ENCODE results near the gene RPL32.
"Not testable (repeated sequence)": the region's sequence is repeated elsewhere in the genome, so short reads cannot be mapped to it uniquely, and the experiment has no call there.

RPL32 gene

GRCh38 chr3:12841149-12841969 is at the start of gene RPL32:
Gene RPL32 (minus strand): TSS chr3:12841565. CDS start chr3:12840237, 1,328 bp downstream.
- DNase-seq (ENCODE audit: low read depth in 2 of 2) = peak; percentile 60 to 68

- no peak for DNase-seq (ENCODE audit: low read depth in 2 of 2)
These were observed 49.4 kb upstream of the RPL32 start for GRCh38 chr3:12890610-12891390.

- DNase-seq (ENCODE audit: low read depth in 2 of 2) = no peak
These were observed 45.4 kb upstream of the RPL32 start for GRCh38 chr3:12886736-12887135.

- DNase-seq (ENCODE audit: low read depth in 2 of 2) = no peak
These were observed 44.8 kb upstream of the RPL32 start for GRCh38 chr3:12886106-12886679.

DNA sequence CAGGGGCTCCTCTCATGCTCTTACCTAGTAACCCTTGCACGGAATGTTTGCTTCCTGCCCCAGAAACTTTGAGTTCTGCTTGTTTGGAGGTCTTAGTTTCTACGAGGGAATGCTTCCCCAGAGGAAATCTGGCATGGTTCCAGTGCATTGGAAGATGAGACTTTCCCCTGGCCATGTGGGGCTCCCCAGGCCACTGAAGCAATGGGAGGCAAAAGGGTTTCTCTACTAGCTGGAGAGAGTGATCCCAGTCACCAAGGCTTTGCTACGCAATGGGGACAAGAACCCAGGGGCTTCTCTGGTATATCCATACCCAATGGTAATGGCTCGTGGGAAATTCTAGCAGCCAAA is 44.2 kb upstream of the RPL32 start:
- no peak for DNase-seq (ENCODE audit: low read depth in 2 of 2)

- no peak for DNase-seq (ENCODE audit: low read depth in 2 of 2)
These were observed 43.6 kb upstream of the RPL32 start for GRCh38 chr3:12884790-12885582.

GRCh38 chr3:12884186-12884680 is 42.9 kb upstream of the RPL32 start:
- DNase-seq (ENCODE audit: low read depth in 2 of 2) = no peak

GRCh38 chr3:12882336-12883310 is 41.3 kb upstream of the RPL32 start:
- no peak for DNase-seq (ENCODE audit: low read depth in 2 of 2)

DNA sequence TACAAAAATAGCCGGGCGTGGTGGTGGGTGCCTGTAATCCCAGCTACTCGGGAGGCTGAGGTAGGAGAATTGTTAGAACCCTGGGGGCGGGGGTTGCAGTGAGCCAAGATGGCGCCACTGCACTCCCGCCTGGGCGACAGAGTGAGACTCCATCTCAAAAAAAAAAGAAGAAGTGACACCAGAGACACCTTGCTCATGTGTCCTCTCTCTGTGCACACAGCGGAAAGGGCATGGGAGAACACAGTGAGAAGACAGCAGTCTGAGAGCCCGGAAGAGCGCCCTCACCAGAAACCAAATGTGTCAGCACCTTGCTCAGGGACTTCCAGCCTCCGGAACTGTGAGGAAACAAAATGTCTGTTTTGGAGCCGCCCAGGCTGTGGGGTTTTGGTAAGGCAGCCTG is 40.5 kb upstream of the RPL32 start:
- DNase-seq (ENCODE audit: low read depth in 2 of 2) = not testable (repeated sequence)

DNA sequence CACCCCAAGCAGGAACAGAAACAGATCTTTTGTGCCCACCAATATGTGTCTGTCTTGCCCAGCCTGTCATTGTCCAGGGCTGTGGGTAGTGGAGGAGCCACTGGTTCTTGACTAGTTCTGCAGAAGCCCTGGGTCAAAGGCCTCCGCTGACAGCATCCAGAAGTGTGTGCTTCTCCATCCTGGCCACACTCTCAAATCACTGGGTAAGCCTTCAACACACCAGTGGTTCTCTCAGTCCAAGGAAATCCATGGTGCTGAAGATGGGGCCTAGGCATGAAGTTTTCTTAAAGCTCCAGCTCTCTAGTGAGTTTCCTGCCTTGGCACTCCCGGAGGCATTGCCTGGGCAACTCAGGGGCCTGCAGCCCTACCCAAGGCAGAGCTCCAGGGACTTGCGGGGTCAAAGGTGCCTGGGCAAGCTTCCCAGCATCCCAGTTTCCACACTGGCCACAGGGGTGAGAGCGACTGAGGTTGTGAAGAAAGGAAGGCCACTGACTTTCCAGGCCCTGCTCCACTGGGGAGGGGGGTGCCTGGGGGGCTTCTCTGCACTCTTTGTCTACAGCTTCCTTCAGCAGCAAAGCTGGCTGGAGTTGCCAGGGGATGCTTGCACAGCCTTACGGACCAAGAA is 37.9 kb upstream of the RPL32 start:
- DNase-seq (ENCODE audit: low read depth in 2 of 2) = no peak

DNA sequence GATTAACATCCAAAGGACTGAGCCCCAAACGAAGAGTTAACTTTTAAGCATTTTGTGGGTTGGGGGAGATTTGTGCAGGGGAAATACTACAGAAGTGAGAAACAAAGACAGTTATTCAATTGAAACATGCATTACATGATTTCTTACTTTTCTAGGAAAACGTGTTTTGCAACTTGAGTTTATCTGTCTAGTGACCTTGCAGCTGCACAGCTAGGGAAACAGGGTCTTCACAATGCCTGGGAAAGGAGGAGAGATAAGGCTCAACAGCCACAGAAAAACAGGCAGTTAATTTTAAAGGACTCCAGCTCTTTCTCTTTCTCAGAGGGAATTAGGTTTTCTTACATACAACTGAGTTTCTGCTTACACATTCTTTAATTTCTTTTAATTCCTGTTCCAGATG is 37.4 kb upstream of the RPL32 start:
- not testable (repeated sequence) for DNase-seq (ENCODE audit: low read depth in 2 of 2)

- DNase-seq (ENCODE audit: low read depth in 2 of 2) = no peak
These were observed 36.8 kb upstream of the RPL32 start for GRCh38 chr3:12878141-12878574.

GRCh38 chr3:12877040-12877439 is 35.7 kb upstream of the RPL32 start:
- DNase-seq (ENCODE audit: low read depth in 2 of 2) = no peak

DNA sequence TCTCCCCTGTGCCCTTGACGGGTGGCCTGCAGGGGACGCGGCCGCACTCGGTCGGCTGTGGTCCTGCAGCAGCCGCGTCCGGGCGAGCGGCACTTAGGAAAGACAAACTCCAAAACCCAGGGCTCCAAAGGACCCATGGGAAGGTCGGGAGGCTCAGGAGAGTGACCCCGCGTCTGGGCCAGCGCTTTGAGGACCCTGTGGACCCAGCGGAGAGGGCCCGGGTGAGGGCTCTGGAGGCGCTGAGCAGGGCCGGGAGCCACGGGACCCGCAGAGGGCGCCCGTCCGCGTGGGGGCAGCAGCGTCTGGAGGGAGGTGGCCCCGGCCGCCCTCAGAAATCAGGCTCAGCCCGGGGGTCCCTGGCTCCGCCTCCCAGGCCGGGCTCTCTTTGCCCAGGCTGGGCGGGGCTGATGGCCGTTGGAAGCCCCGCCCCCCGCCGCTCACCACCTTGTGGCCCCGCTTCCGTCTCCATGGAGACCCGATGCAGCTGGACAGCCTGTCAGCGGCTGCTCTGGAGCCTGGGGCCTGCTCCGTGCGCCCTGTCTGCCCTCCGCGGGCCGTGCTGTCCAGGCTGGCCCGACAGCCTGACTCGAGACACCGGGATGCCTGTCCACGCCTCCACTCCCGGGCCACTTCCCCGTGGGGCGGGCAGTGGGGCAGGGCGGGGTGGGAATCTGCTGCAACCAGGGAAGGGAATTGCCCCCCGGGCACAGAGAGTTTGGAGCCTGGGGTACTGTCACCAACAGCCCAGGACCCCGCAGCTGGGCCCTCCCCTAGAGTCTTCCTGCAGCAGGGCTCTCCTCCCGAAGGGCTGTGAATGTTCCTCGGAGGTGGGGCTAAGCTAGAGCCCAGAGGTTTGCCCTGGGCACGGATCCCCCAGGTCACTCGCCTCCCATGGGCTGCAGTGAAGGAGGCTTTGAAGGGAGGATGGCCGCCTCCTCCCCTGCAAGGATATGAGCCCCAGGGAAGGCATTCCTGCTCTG is 34.8 kb upstream of the RPL32 start:
- DNase-seq (ENCODE audit: low read depth in 2 of 2) = no peak

- no peak for DNase-seq (ENCODE audit: low read depth in 2 of 2)
These were observed 30.1 kb upstream of the RPL32 start for GRCh38 chr3:12871404-12871983.

DNA sequence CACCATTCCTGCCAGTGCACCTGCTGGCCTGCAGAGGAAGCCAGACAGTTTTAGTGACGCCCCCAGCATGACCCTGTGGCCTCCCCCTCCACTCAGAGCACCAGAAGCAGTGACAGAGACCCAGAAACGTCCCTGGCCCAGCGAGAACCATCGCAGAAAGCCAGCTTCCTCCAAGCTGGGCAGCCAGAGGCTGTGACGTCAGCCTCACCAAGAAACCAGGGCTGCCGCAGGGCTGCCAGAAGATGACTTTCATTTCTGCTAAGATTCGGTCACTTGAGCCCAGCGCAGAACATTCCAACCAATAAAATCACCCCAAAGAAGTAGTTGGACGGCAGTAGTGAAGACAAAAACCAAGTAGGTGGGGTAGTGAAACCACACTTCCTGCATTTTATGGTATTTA is 29.6 kb upstream of the RPL32 start:
- no peak for DNase-seq (ENCODE audit: low read depth in 2 of 2)

DNA sequence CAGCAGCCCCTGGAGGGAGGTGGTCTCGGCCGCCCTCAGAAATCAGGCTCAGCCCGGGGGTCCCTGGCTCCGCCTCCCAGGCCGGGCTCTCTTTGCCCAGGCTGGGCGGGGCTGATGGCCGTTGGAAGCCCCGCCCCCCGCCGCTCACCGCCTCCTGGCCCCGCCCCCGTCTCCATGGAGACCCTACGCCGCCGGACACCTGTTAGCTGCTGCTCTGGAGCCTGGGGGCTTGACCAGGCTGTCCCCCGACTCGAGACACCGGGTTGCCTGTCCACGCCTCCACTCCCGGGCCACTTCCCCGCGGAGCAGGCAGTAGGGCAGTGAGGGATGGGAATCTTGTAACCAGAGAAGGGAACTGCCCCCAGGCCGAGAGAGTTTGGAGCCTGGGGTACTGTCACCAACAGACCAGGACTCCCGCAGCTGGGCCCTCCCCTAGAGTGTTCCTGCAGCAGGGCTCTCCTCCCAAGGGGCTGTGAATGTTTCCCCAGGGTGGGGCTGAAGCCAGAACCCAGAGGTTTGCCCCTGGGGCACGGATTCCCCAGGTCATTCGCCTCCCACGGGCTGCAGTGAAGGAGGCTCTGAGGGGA is 27.8 kb upstream of the RPL32 start:
- DNase-seq (ENCODE audit: low read depth in 2 of 2) = peak in 1 of 2 donors; percentile 4

Data from stimulated activated CD8-positive, alpha-beta memory T cell treated with anti-CD3 and anti-CD28 coated beads, Interleukin-7, amount 100 ng/mL, for 1 hour (primary cell).